NCI-H2196 (cell line): ENCODE results near the gene PPM1M.
A peak's percentile ranks its signal among the peaks of the same experiment; 100 is the strongest.

Experiments
- DNase-seq: peaks from one replicate; lab custom pipeline; 2025; ENCODE audit not compliant: unreplicated experiment; lab: John Stamatoyannopoulos, UW

The PPM1M gene

GRCh38 chr3:52245322-52246263 lies at the start of gene PPM1M:
PPM1M (plus strand) TSS chr3:52245759; CDS start chr3:52245825, 66 bp downstream.
- DNase-seq = peak; percentile 29

- DNase-seq = no peak
Measured at GRCh38 chr3:52195823-52196331, 49.7 kb upstream of the PPM1M start.

- no peak for DNase-seq
Measured at GRCh38 chr3:52196977-52197376, 48.6 kb upstream of the PPM1M start.

GRCh38 chr3:52197499-52197841 lies 48.1 kb upstream of the PPM1M start:
- DNase-seq = no peak

GRCh38 chr3:52197842-52198625 lies 47.5 kb upstream of the PPM1M start, which contains the start of gene ALAS1:
ALAS1 (plus strand) TSS chr3:52198160; CDS start chr3:52199242, 1,082 bp downstream.
- peak; percentile 83 for DNase-seq

- DNase-seq = no peak
Measured at GRCh38 chr3:52198643-52199608, 46.6 kb upstream of the PPM1M start.

GRCh38 chr3:52200981-52201679 lies 44.4 kb upstream of the PPM1M start:
- DNase-seq = no peak

- DNase-seq = no peak
Measured at GRCh38 chr3:52202384-52203077, 43.0 kb upstream of the PPM1M start.

GRCh38 chr3:52203701-52204100 lies 41.9 kb upstream of the PPM1M start:
- DNase-seq = no peak

GRCh38 chr3:52204337-52205073 lies 41.1 kb upstream of the PPM1M start:
- peak; percentile 70 for DNase-seq

GRCh38 chr3:52205727-52206372 lies 39.7 kb upstream of the PPM1M start:
- DNase-seq = no peak

- DNase-seq = no peak
Measured at GRCh38 chr3:52208556-52208955, 37.0 kb upstream of the PPM1M start.

- DNase-seq = no peak
Measured at GRCh38 chr3:52210037-52210436, 35.5 kb upstream of the PPM1M start.

GRCh38 chr3:52210550-52211046 lies 35.0 kb upstream of the PPM1M start:
- DNase-seq = no peak

GRCh38 chr3:52211268-52211891 lies 34.2 kb upstream of the PPM1M start:
- DNase-seq = no peak

GRCh38 chr3:52213005-52213404 lies 32.6 kb upstream of the PPM1M start:
- no peak for DNase-seq

- DNase-seq = no peak
Measured at GRCh38 chr3:52213901-52214300, 31.7 kb upstream of the PPM1M start.

GRCh38 chr3:52215351-52215750 lies 30.2 kb upstream of the PPM1M start:
- no peak for DNase-seq
